MG63 (cell line): ENCODE results near the gene TRMT61A. TPM values are rescaled to one million over a fixed set of nuclear protein-coding genes. Genes with fewer than 3 reads are reported as not detected.

Experiments used
- DNase-seq: peaks from one replicate; pipeline ENCODE4 v3.0.0-alpha.2; 2020
- H3K27me3 ChIP-seq: fragments of 250-450 bp; sonication (Bioruptor Pico); 2 replicates; pipeline ENCODE4 v1.5.1; 2020; ENCODE audit warnings: mild to moderate bottlenecking, moderate library complexity
- H3K36me3 ChIP-seq: fragments of 250-450 bp; sonication (Bioruptor Pico); 2 replicates; pipeline ENCODE4 v1.5.1; 2020; ENCODE audit warnings: mild to moderate bottlenecking, moderate library complexity
- H3K4me3 ChIP-seq: fragments of 250-450 bp; sonication (Bioruptor Pico); 2 replicates; pipeline ENCODE4 v1.5.1; 2020; ENCODE audit warnings: mild to moderate bottlenecking, moderate library complexity
- H3K9me3 ChIP-seq: fragments of 250-450 bp; sonication (Bioruptor Pico); 2 replicates; pipeline ENCODE4 v1.5.1; 2020; ENCODE audit warnings: mild to moderate bottlenecking, moderate library complexity
- total RNA-seq: library from RNA; depleted of rRNA; stranded (reverse); fragments of >200 nt; shearing (Covaris generic); gene quantifications from 2 replicates; pipeline ENCODE4 v1.2.3, GENCODE V29; 2014; ENCODE audit warnings: low replicate concordance

The TRMT61A gene
- total RNA-seq, 1 experiment from 2014 or later = 43.2 TPM

GRCh38 chr14:103547455-103547940 is 18.5 kb downstream of the TRMT61A start:
- H3K4me3 ChIP-seq = no peak overlapping the region

GRCh38 chr14:103547941-103548462 is 19.0 kb downstream of the TRMT61A start:
- DNase-seq = no peak
- no peak overlapping the region for H3K4me3 ChIP-seq
- no peaks in the 10 kb centered on the region for H3K27me3 ChIP-seq
- no peaks in the 10 kb centered on the region for H3K9me3 ChIP-seq
- H3K36me3 ChIP-seq = no peaks in the 10 kb centered on the region; the same call in 1 of the 2 replicates

More at GRCh38 chr14:103547455-103547940, 18.5 kb downstream of the TRMT61A start:
- H3K36me3 ChIP-seq = no peaks in the 10 kb centered on the region
- H3K27me3 ChIP-seq = no peaks in the 10 kb centered on the region
- H3K9me3 ChIP-seq = no peaks in the 10 kb centered on the region
- DNase-seq = no peak

- Histone ChIP-seq H3K4me3 (no peak overlapping the region), H3K9me3 (no peaks in the 10 kb centered on the region), H3K36me3 (no peaks in the 10 kb centered on the region; the same call in 1 of the 2 replicates), H3K27me3 (no peaks in the 10 kb centered on the region)
- DNase-seq = no peak
These were observed 19.7 kb downstream of the TRMT61A start for GRCh38 chr14:103548463-103549351.

- H3K36me3 ChIP-seq = no peaks in the 10 kb centered on the region; the same call in 1 of the 2 replicates
- no peaks in the 10 kb centered on the region for H3K27me3 ChIP-seq
- no peak for DNase-seq
- no peaks in the 10 kb centered on the region for H3K9me3 ChIP-seq
- H3K4me3 ChIP-seq = no peak overlapping the region
These were observed 20.6 kb downstream of the TRMT61A start for GRCh38 chr14:103549361-103550311.

- Histone ChIP-seq H3K9me3 (no peaks in the 10 kb centered on the region), H3K27me3 (no peaks in the 10 kb centered on the region), H3K36me3 (no peaks in the 10 kb centered on the region; the same call in 1 of the 2 replicates), H3K4me3 (peak overlapping the region; percentile 27)
- DNase-seq = no peak
These were observed 21.7 kb downstream of the TRMT61A start for GRCh38 chr14:103550451-103551337.

GRCh38 chr14:103551338-103551762 is 22.4 kb downstream of the TRMT61A start:
- Histone ChIP-seq H3K27me3 (no peaks in the 10 kb centered on the region), H3K4me3 (peak overlapping the region; percentile 27), H3K9me3 (no peaks in the 10 kb centered on the region), H3K36me3 (no peaks in the 10 kb centered on the region; the same call in 1 of the 2 replicates)
- DNase-seq = peak; percentile 47

- Histone ChIP-seq H3K36me3 (no peaks in the 10 kb centered on the region; the same call in 1 of the 2 replicates), H3K4me3 (peak overlapping the region; percentile 27), H3K27me3 (no peaks in the 10 kb centered on the region), H3K9me3 (no peaks in the 10 kb centered on the region)
- DNase-seq = peak; percentile 80
These were observed 23.2 kb downstream of the TRMT61A start for GRCh38 chr14:103552011-103552845.

- DNase-seq = no peak
- no peaks in the 10 kb centered on the region; the same call in 1 of the 2 replicates for H3K36me3 ChIP-seq
- no peaks in the 10 kb centered on the region for H3K27me3 ChIP-seq
- H3K9me3 ChIP-seq = no peaks in the 10 kb centered on the region
- no peak overlapping the region for H3K4me3 ChIP-seq
These were observed 23.8 kb downstream of the TRMT61A start for GRCh38 chr14:103552846-103553210.

- Histone ChIP-seq H3K36me3 (peaks cover 28% of the 10 kb centered on the region), H3K9me3 (no peaks in the 10 kb centered on the region), H3K4me3 (no peak overlapping the region), H3K27me3 (no peaks in the 10 kb centered on the region)
- no peak for DNase-seq
These were observed 26.8 kb downstream of the TRMT61A start for GRCh38 chr14:103555559-103556337.

- no peaks in the 10 kb centered on the region for H3K9me3 ChIP-seq
- no peak overlapping the region for H3K4me3 ChIP-seq
- H3K27me3 ChIP-seq = no peaks in the 10 kb centered on the region
- peaks cover 31% of the 10 kb centered on the region for H3K36me3 ChIP-seq
- no peak for DNase-seq
These were observed 28.2 kb downstream of the TRMT61A start for GRCh38 chr14:103556946-103557758.

GRCh38 chr14:103558071-103558882 is 29.3 kb downstream of the TRMT61A start:
- no peak for DNase-seq
- Histone ChIP-seq H3K36me3 (peaks cover 31% of the 10 kb centered on the region), H3K27me3 (no peaks in the 10 kb centered on the region), H3K9me3 (no peaks in the 10 kb centered on the region), H3K4me3 (no peak overlapping the region)

GRCh38 chr14:103559766-103560165 is 30.8 kb downstream of the TRMT61A start:
- Histone ChIP-seq H3K27me3 (no peaks in the 10 kb centered on the region), H3K9me3 (no peaks in the 10 kb centered on the region), H3K36me3 (peaks cover 31% of the 10 kb centered on the region), H3K4me3 (no peak overlapping the region)
- no peak for DNase-seq

- H3K4me3 ChIP-seq = peak overlapping the region; percentile 93
- H3K9me3 ChIP-seq = no peaks in the 10 kb centered on the region
- H3K27me3 ChIP-seq = no peaks in the 10 kb centered on the region
- peaks cover 31% of the 10 kb centered on the region for H3K36me3 ChIP-seq
- no peak for DNase-seq
These were observed 31.7 kb downstream of the TRMT61A start for GRCh38 chr14:103560691-103561090.
